ENCODE results near the gene ARRDC2. TPM values are rescaled to one million over a fixed set of nuclear protein-coding genes. Genes with fewer than 3 reads are reported as not detected.

The ARRDC2 gene
- polyA plus RNA-seq, 3 donors = 13.8 to 99.8 (median 23.9) TPM

DNA sequence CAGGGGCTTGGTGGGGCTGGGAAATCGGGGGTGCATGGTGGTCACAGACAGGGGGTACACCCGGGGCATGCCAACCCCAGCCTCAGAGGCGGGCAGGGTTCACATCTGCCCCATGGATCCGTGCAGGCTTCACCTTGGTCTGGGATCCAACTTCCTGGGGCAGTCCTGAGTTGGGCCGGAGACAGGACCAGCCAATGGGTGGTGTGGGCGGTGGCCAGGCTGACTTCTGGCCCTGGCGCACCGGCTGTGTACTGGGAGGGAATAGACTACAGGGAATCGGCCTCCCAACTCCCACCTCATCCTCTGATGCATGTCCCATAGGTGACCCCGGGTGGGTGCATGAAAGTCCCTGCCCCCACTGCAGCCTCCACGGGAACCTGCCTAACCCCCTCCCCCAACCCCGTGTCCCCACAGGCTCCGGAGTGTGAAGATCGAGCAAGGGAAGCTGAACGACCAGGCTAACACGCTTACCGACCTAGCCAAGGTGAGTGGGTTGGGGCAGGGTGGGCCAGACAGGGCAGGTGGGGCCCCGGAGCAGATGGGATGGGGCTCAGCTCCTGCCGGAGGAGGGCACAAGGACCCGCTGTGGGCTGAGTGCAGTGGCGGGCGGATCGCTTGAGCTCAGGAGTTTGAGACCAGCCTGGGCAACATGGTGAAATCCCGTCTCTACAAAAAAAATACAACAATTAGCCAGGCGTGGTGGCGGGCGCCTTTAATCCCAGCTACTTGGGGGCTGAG is 14.7 kb upstream of the ARRDC2 start:
- Histone ChIP-seq H3K4me1 (ENCODE audit: control insufficient read depth in 1 of 2, insufficient read depth in 2 of 2, low read length in 2 of 2) (peaks cover 0 to 4% of the 10 kb centered on the region in 2 donors), H3K79me2 (ENCODE audit: insufficient read depth, low read length) (no peaks in the 10 kb centered on the region), H3K36me3 (replicated peaks in 1 of 2; ENCODE audit: control insufficient read depth in 1 of 2, insufficient read depth in 2 of 2, low read length in 2 of 2) (no peaks in the 10 kb centered on the region), H3K9me3 (replicated peaks in 1 of 2; ENCODE audit: control insufficient read depth in 1 of 2, insufficient read depth in 1 of 2, low read length in 2 of 2) (no peaks in the 10 kb centered on the region), H3K4me2 (replicated peaks; ENCODE audit: extremely low read depth, low read length, poor library complexity, severe bottlenecking) (no peak overlapping the region), H3K27ac (ENCODE audit: low read depth in 1 of 2, low read length in 2 of 2) (no peak overlapping the region), H2AFZ (ENCODE audit: insufficient read depth, low read depth, low read length, poor library complexity, severe bottlenecking) (no peak overlapping the region), H3K9ac (ENCODE audit: insufficient read depth, low read length, poor library complexity, severe bottlenecking) (no peak overlapping the region), H4K20me1 (ENCODE audit: insufficient read depth, low read length) (no peaks in the 10 kb centered on the region), H3K27me3 (ENCODE audit: control insufficient read depth in 2 of 2, insufficient read depth in 2 of 2, low read length in 2 of 2) (no peaks in the 10 kb centered on the region), H3K4me3 (replicated peaks in 1 of 3; ENCODE audit: low read depth in 2 of 3, low read length in 3 of 3) (no peak overlapping the region)
- peaks cover 4 to 17% (median 11%) of the 10 kb centered on the region in 3 donors for H3K27me3 Mint-ChIP-seq (ENCODE audit: low read depth in 3 of 3)
- intact Hi-C loops (cut with micrococcal nuclease) = no loop called here
- H3K9me3 Mint-ChIP-seq = peaks cover 0 to 4% (median 0%) of the 10 kb centered on the region in 7 donors
- TF ChIP-seq, protein P1, sequence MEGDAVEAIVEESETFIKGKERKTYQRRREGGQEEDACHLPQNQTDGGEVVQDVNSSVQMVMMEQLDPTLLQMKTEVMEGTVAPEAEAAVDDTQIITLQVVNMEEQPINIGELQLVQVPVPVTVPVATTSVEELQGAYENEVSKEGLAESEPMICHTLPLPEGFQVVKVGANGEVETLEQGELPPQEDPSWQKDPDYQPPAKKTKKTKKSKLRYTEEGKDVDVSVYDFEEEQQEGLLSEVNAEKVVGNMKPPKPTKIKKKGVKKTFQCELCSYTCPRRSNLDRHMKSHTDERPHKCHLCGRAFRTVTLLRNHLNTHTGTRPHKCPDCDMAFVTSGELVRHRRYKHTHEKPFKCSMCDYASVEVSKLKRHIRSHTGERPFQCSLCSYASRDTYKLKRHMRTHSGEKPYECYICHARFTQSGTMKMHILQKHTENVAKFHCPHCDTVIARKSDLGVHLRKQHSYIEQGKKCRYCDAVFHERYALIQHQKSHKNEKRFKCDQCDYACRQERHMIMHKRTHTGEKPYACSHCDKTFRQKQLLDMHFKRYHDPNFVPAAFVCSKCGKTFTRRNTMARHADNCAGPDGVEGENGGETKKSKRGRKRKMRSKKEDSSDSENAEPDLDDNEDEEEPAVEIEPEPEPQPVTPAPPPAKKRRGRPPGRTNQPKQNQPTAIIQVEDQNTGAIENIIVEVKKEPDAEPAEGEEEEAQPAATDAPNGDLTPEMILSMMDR (IDR thresholded peaks at IDR 0.05) = no peak
- no peak overlapping the region for H3K27ac Mint-ChIP-seq
- 100% methylated on average over 1 of the region's 27 CpGs for WGBS (ENCODE audit: insufficient coverage)
- no peaks in the 10 kb centered on the region for H3K36me3 Mint-ChIP-seq
- H3K4me1 Mint-ChIP-seq = peaks cover 6% of the 10 kb centered on the region
- no peak overlapping the region for H3K4me3 Mint-ChIP-seq
- no peak for DNase-seq

DNA sequence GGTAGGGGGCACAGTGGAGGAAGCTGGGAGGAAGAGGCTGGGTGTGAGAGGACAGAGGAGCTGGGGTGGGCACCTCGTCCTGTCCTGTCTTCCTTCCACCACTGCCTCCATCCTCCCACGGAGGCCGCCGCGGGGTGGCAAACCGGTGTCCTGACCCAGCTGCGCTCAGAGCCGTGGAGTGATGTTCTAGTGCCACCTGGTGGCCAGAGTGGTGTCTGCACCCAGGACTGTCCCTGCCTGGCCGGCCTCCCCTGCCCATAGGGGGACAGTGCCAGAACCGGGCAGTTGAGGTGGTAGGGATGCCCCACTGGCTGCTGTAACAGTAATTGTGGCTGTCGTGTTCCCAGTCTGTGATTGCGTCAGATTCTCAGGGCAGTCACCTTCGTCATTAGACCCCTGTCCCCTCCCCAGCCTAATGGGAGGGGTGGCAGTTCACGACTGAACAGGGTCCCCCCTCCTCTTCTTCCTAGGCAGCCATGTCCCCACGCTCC is 11.1 kb upstream of the ARRDC2 start:
- Mint-ChIP-seq H3K27ac (peak overlapping the region in 1 of 7 donors; percentile 64), H3K9me3 (peaks cover 0 to 2% (median 0%) of the 10 kb centered on the region in 7 donors), H3K27me3 (ENCODE audit: low read depth in 3 of 3) (peaks cover 2 to 16% (median 11%) of the 10 kb centered on the region in 3 donors), H3K4me3 (peak overlapping the region in 1 of 2 donors; percentile 48), H3K36me3 (peaks cover 0 to 2% of the 10 kb centered on the region in 2 donors), H3K4me1 (peaks cover 14% of the 10 kb centered on the region)
- WGBS (ENCODE audit: insufficient coverage) = 4% methylated on average over 8 of the region's 15 CpGs
- Histone ChIP-seq H3K4me3 (replicated peaks in 1 of 3; ENCODE audit: low read depth in 2 of 3, low read length in 3 of 3) (no peak overlapping the region), H3K27ac (ENCODE audit: low read depth in 1 of 2, low read length in 2 of 2) (no peak overlapping the region), H3K4me1 (ENCODE audit: control insufficient read depth in 1 of 2, insufficient read depth in 2 of 2, low read length in 2 of 2) (peaks cover 11 to 22% of the 10 kb centered on the region in 2 donors), H3K36me3 (replicated peaks in 1 of 2; ENCODE audit: control insufficient read depth in 1 of 2, insufficient read depth in 2 of 2, low read length in 2 of 2) (no peaks in the 10 kb centered on the region), H3K9me3 (replicated peaks in 1 of 2; ENCODE audit: control insufficient read depth in 1 of 2, insufficient read depth in 1 of 2, low read length in 2 of 2) (no peaks in the 10 kb centered on the region), H3K79me2 (ENCODE audit: insufficient read depth, low read length) (peaks cover 6% of the 10 kb centered on the region), H3K4me2 (replicated peaks; ENCODE audit: extremely low read depth, low read length, poor library complexity, severe bottlenecking) (no peak overlapping the region), H4K20me1 (ENCODE audit: insufficient read depth, low read length) (peaks cover 2% of the 10 kb centered on the region), H3K9ac (ENCODE audit: insufficient read depth, low read length, poor library complexity, severe bottlenecking) (no peak overlapping the region), H3K27me3 (ENCODE audit: control insufficient read depth in 2 of 2, insufficient read depth in 2 of 2, low read length in 2 of 2) (no peaks in the 10 kb centered on the region), H2AFZ (ENCODE audit: insufficient read depth, low read depth, low read length, poor library complexity, severe bottlenecking) (no peak overlapping the region)
- TF ChIP-seq, protein P1 (IDR thresholded peaks at IDR 0.05) = peak; percentile 97
- intact Hi-C loops (cut with micrococcal nuclease) = loop anchor here (1.0 to 5.0 kb wide), 3 partner anchors 50 to 140 kb away; partner anchors contain the start of gene RPL18A (in 2 of the 2)
- DNase-seq = peak; percentile 83 to 85 (median 84)

Data from CD14-positive monocyte (primary cell).